CD4-positive, alpha-beta T cell treated with Interleukin-12 subunit alpha and Interleukin-12 subunit beta, for 1 hour (primary cell): ENCODE results near the gene ZNF688.
"Not testable (repeated sequence)": the region's sequence is repeated elsewhere in the genome, so short reads cannot be mapped to it uniquely, and the experiment has no call there.

Experiments
- DNase-seq: peaks from one replicate; pipeline ENCODE4 v3.0.0-alpha.2; 2020

Gene ZNF688

GRCh38 chr16:30532285-30533145, 39.0 kb downstream of the ZNF688 start:
- DNase-seq = no peak

- DNase-seq = peak; percentile 44
Observed at GRCh38 chr16:30530163-30531037, 41.1 kb downstream of the ZNF688 start.

- no peak for DNase-seq
Observed at GRCh38 chr16:30528799-30529457, 42.6 kb downstream of the ZNF688 start.

DNA sequence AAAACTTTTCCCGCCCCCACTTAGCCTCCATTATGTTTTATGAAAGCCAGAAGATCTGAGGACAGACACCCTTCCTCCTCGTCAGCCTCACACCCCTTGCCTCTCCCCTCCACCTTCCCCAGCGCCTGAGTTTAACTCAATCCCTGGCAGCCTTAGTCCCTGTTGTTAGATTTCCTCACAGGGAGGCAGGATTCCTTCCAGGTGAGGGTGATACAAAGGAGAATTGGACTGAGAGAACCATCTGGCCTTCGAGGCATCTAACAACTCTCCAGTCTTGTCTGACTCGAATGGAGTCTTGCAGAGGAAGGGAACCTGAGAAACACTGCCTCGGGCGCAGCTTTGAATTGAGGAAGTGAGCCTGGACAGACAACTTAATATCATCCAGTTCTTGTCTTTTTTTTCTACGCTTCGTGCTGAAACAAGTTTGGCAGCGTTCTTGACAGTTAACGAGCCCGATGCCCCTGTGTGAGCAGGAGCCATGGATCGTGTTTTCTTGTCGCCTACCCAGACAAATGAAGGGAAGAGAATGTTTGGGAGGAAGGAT, 43.8 kb downstream of the ZNF688 start:
- peak; percentile 27 for DNase-seq

GRCh38 chr16:30526823-30527634, 44.5 kb downstream of the ZNF688 start:
- DNase-seq = peak; percentile 94

- no peak for DNase-seq
Observed at GRCh38 chr16:30526137-30526822, 45.2 kb downstream of the ZNF688 start, which contains the start of gene ZNF768. ZNF768 (minus strand) TSS chr16:30526566; CDS start chr16:30526413, 153 bp downstream.

DNA sequence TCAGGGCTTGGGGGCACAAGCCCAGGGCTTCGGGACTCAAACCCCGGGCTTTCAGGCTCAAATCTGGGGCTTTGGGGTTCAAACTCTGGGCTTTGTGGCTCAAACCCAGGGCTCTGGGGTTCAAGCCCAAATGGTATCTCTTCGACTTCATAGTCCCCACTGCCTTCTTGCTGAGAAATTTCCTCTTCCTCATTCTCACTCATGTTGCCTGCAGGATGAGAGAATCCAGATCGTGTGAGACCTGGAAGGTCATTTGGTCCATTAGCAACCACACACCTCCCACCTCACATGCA, 45.7 kb downstream of the ZNF688 start:
- DNase-seq = no peak

- no peak for DNase-seq
Observed at GRCh38 chr16:30524575-30525568, 46.6 kb downstream of the ZNF688 start.

DNA sequence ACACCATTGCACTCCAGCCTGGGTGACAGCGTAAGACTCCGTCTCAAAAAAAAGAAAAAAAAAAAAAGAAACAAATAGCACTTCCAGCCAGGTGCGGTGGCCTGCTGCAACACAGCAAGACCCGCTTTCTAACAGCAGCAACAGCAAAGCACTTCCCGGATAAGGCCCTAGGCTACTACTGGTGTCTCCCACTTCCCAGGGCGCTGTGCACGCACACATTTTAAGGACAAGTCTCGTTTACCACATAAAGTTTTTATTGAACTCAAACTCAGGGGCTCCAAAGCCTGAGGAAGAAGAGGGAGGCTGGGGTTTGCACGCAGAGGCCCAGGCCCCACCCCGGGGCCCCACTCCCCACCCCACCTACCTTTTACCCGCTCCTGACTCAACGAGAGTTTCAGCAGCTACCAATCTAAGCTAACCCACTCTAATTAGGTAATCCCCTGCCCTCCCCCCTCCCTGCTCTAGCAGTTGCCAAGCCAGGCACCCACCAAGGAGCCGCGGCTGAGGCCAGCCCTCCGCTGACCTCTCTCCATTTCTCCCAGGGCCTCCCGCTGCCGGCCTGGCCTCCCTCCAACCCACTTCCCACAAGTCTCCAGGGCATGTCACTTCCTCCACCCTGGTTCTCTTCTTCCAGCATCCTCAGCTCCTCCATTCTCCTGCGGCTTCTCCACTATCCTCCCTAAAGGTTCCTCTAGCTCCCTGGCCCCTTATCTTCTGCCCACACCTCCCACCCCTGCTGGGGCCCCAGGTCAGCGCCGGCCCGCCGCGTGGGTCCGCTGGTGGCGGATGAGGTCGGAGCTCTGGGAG, 47.5 kb downstream of the ZNF688 start:
- DNase-seq = no peak

DNA sequence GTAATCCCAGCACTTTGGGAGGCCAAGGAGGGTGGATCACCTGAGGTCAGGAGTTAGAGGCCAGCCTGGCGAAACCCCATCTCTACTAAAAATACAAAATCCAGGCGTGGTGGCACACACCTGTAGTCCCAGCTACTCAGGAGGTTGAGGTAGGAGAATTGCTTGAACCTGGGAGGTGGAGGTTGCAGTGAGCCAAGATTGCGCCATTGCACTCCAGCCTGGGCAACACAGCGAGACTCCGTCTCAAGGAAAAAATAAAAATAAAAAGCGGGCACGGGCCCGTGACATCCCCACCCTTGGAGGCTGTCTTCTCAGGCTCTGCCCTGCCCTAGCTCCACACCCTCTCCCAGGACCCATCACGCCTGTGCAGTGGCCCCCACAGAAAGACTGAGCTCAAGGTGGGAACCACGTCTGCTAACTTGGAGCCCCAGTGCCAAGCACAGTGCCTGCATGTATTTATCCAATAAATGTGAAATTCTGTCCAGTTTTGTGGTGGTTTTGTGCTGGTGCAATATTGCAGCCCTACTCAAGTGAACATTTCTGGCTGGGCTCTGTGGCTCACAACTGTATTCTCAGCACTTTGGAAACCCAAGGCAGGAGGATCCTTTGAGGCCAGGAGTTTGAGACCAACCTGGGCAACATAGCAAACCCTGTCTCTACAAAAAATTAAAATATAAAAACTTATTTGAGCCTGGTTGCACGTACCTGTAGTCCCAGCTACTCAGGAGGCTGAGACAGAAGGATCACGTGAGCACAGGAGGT, 48.6 kb downstream of the ZNF688 start:
- not testable (repeated sequence) for DNase-seq

- DNase-seq = no peak
Observed at GRCh38 chr16:30521873-30522641, 49.5 kb downstream of the ZNF688 start.

GRCh38 chr16:30521476-30521872, 50.0 kb downstream of the ZNF688 start:
- DNase-seq = no peak
